Renal cortex interstitium (tissue), 11 donors: ENCODE results near the gene CLSTN3. TPM values are rescaled to one million over a fixed set of nuclear protein-coding genes. Genes with fewer than 3 reads are reported as not detected.
A peak's percentile ranks its signal among the peaks of the same experiment; 100 is the strongest.
"Not testable (repeated sequence)": the region's sequence is repeated elsewhere in the genome, so short reads cannot be mapped to it uniquely, and the experiment has no call there.

Source experiments
- DNase-seq, 11 donors: peaks; one replicate each; pipeline ENCODE4 v3.0.0-alpha.2; 2013; ENCODE audit warnings: low read depth in 9 of 11, low spot score in 4 of 11; ENCODE audit errors: extremely low read depth in 1 of 11
- polyA plus RNA-seq, 3 donors: library from polyadenylated mRNA; unstranded; fragments of 120-200 nt; gene quantifications; one replicate each; pipeline ENCODE4 v1.2.1, GENCODE V29; 2013; ENCODE audit not compliant: insufficient read length in 3 of 3

Gene CLSTN3
- polyA plus RNA-seq, 3 donors = 93.0 to 112 (median 106) TPM

DNA sequence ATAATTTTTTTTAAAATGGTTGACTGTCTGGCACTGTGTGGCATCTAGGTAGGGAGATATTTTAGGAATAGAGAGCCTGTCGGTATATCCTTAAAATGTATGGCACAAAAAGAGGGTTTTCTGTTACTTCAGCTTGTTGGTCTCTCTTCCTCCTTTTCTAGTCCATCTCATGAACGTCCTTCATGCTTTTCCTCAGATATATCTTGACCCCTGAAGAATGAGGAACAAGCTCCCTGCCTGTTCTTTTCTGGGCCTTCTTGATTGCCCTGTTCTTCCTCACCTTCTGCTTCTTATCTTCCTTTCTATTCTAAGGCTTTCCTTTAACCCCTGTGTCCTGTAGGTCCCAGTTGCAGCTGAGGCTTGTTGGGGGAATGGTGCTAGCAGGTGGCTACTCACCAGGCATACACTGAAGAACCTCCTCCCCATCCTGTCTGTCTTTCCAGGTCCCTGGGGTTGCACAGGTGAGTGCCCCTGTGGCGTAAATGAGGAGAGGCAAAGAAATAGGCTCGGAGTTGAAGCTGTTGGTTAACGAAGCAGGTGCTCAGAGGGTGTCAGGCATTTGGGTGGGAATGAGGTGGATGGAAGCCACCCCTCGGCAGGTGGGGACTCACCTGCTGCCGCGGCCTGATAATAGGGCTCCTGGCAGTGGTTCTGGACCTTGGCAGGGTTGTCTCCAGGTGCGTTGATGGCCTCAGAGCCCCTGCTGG lies 30.7 kb upstream of the CLSTN3 start:
- no peak for DNase-seq

DNA sequence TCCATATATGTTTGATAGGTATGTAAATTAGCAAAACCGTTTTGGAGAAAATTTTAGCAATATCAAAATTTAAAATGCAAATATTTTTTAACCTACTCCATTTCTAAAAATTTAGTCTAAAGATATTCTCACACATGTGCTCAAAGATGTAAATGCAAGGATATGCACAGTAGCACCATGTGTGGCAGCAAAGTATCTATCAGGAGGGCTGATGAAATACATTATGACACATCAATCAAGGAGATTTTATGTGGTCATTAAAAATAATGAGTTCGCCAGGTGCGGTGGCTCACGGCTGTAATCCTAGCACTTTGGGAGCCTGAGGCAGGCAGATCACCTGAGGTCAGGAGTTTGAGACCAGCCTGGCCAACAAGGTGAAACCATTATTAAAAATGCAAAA lies 29.9 kb upstream of the CLSTN3 start:
- no peak for DNase-seq

DNA sequence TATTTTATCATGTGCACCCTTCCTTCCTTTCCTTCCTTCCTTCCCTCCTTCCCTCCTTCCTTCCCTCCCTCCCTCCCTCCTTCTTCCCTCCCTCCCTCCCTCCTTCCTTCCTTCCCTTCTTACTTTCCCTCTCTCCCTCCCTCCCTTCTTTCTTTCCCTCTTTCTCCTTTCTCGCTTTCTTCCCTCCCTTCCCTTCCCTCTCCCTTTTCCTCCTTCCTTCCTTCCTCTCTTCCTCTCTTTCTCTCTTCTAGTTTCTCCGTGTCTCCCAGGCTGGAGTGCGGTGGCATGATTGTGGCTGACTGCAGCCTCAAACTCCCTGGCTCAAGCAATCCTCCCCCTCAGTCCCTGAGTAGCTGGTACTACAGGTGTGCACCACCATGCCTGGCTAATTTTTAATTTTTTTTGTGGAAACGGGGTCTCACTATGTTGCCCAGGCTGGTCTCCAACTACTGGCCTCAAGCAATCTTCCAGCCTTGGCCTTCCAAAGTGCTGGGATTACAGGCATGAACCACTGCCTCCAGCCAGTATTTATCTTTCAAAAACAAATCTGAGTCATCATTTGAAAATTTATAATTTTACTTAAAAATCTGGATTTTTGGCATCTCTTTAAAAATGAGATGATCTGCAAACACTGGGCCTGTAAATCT lies 29.0 kb upstream of the CLSTN3 start:
- no peak for DNase-seq

DNA sequence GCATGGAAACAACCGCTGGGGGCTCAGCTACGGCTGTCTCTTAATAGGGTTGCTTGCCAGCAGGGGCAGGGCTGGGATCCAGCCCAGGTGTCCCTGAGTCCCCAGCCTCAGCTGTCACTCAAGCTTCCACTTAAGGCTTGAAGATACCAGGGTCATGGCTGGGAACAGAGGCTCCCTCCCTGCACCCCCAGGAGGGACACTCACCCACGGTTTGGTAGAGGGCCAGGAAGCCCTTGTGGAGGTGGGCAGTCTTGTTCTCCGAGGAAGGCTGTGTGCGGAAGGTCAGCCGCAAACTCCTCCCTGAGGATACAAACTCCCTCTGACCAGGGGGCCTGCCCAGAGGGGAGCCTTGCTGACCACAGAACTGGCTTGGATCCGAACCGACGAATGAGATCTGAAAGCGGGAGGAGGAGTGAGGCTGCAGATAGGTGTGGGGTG lies 28.5 kb upstream of the CLSTN3 start:
- DNase-seq = no peak

DNA sequence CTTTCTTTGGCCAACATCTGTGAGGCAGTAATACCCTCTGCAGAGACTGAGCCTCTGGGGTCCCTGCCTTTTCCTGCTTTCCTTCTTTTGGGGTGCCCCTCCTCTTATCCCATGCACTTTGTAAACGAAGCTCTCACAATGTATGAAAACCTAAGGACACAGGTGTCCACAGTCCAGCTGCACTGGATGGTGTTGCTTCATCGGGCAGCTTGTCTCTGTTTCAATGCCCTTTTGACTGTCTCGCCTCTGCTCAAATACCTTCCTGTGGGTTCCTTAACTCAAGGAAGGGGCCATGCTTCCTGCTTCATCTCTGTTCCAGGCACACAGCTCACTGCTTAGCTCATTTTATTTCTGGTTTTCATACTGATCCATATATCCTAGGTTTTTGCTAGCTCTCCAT lies 27.6 kb upstream of the CLSTN3 start:
- no peak for DNase-seq

DNA sequence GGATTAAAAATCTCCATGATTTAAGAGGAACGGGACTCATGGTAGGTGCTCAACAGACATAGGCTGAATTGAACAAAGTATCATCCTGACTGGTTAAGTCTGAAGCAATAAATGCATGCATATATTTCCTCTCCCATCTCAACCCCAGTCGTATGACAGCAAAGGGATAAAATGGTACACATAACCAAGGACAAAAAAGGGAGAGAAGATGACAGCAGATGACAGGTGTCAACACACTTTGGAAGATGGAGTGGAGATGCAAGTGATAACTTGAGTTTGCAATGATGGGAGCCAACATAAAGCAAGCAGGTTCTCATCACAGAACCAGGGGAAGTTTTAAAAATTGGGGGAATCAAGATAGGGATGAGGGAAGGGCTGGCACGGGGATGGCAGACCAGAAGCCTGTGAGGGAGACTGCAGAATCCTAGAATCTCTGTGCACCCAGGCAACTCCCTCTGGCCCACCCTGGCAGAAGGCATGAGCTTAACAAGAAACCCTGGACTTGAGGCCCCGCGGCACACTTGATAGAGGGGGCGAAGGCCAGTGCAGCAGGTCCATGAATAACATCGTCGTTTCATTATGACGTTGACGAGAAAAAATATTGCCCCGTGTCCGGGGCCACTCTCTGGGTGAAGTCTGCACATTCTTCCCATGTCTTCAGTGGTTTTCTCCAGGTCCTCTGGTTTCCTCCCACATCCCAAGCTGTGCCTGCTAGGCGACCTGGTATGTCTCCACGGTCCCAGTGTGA lies 26.2 kb upstream of the CLSTN3 start:
- DNase-seq = no peak

DNA sequence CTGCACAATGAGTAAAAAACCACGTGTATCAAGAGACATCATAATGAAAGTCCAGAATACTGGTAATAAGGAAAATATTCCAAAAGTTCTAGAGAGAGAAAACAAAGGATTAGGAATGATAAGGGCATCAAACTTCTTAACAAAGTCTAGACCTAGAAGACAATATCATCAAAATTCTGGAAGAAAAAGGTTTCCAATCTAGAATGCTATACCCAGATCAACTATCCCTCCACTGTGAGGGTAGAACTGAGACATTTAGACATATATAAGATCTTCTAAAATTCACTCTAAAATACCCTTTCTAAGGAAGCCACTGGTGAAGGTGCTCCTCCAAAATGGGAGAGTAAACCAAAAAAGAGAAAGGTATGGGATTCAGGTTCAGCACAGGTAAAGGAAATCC lies 24.1 kb upstream of the CLSTN3 start:
- DNase-seq = no peak

DNA sequence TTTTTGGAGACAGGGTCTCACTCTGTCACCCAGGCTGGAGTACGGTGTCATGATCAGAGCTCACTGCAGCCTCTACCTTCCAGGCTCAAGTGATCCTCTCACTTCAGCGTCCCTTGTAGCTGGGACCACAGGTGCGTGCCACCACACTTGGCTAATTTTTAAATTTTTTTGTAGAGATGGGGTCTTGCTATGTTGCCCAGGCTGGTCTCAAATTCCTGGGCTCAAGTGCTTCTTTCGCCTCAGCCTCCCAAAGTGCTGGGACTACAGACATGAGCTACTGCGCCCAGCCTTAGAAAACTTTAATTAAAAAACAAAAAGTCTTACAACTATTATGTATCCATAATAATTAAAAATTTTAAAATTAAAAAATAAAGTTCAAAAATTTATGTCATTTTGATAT lies 23.0 kb upstream of the CLSTN3 start:
- not testable (repeated sequence) for DNase-seq

DNA sequence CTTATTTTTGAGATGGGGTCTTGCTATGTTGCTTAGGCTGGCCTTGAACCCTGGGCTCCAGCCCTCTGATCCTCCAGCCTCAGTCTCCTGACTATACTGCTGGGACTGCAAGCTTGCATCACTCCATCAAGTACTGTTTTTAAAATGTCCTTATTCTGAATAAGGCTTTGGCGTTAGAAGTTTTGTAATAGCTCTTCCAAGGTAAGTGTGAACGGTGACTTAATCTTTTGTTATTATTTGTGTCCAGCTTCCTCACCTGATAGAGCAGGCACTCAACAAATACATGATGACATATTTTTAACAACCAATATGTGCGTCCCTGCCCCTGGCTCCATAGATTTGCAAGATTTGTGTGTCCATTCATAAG lies 22.6 kb upstream of the CLSTN3 start:
- DNase-seq = no peak

DNA sequence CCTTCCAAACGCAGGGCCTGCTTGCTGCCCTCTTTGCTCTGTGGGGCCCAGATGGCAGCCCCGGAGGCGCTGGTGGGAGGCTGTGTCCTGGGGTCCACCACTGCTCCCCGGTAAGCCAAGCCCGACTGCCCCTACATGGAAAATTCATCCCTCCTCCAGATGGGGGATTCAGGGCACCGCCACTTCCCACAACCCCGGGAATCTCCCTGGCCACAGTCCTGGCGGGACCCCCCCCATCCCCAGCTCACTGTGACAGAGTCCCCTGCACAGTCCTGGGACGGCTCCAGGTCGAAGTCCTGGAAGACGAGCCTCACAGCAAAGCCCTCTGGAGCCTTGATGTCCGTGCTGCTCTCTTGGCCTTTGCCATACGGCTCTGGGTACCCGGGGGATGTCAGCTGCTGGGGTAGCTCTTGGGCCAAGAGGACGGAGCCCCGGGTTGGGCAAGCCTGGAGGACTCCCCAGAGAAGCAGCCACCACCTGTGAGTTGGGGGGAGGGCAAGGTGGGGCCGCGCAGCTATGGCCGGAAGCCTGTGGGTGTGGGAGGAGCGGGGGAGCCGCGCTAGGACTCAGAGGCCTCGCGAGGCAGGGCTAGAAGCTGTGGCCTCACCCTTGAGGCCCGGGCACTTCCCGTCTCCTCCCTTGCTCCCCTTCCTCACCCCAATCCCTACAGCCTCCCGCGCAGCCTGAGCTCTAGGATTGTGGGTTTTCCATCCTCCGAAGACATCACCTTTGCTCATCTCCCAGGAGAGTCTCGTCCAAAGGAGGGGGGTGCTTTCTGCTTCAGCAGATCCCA lies 22.0 kb upstream of the CLSTN3 start:
- no peak for DNase-seq

DNA sequence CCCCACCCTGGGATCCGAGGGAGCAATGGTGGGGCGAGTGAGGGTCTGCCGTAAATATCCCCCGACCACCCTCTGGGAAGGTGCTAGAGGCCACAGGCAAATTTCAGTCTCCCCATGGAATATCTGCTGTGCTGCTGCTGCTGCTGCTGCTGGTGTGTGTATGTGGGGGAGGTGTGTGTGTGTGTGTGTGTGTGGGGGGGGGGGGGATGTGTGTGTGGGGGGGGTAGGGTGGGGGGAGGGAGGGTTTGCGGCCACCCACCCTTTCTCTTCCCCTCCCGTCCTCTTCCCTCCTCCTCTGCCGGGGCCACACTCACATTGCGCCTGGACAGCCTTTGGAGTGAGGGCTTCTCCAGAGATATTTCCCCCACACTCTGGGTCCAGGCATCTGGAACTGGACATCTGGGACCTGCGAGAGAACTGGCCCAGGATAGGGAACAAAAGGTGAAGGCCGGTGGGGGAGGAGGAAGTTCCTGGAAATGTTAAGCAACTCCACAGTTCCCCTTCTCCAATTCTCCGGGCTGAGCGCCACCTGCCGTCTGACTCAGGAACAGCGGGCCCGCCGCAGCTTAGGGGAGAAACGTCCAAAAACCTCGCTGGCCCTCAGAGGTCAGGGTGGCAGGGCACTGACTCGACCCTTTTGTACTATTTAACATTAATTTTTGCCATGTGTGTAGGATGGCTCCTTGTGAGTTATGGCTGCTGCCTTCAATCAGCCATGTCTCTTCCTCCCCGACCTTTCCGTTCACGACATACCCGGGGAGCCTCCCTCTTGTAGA lies 21.2 kb upstream of the CLSTN3 start, which contains the start of gene C1RL:
C1RL (minus strand) TSS at position 419 of the 776 bp plus-strand sequence; CDS start at position 385, 34 bp downstream.
- peak in 7 of 11 donors; percentile 77 to 89 (median 81) for DNase-seq

DNA sequence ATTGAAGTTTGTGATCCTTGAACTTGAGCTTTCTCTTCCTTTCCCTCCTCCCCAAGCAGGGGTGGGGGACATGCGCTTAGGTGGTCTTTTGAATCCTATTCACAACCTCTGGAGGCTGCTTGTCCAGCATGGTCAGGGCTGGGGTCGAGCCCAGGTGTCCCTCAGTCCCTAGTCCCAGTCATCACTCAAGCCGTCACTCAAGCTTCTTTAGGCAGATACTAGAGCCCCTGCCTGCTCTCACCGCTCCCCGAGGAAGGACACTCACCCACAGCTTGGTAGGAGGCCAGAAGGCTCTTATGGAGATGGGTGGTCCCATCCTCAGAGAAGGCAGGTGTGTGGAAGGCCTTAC lies 20.6 kb upstream of the CLSTN3 start:
- DNase-seq = no peak

DNA sequence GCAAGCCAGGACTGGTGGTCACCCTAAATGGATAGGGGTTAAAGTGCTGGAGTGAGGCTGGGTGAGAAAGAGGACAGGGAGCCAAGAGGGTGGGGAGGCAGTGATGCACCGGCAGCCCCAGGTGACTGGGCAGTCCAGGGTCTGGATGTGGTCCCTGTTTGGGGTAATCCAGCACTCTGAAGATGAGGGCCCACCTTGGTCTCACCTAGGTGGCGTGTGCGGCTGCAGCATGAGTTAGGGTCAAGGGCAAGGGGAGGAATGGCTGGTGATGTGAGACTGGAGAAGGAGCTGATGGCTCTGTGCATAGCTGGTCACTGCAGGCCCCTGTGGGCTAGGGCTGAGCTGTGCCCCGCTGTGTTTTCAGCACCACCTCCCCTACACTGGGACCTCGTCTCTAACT lies 19.5 kb upstream of the CLSTN3 start:
- no peak for DNase-seq

DNA sequence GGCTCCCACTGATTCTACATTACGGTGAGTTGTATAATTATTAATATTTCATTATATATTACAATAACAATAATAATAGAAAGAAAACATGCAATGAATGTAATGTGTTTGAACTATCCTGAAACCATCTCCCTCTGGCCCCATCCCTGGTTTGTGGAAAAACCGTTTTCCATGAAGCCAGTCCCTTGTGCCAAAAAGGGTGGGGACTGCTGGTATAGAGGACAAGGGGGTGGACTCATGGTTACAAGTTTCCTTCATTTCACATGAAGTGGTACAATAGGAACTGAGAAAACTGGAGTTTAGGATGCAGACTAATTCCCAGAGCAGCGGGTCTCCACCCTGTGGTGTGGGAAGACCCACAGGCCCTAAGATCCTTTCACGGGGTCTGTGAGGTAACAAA lies 18.1 kb upstream of the CLSTN3 start:
- no peak for DNase-seq

DNA sequence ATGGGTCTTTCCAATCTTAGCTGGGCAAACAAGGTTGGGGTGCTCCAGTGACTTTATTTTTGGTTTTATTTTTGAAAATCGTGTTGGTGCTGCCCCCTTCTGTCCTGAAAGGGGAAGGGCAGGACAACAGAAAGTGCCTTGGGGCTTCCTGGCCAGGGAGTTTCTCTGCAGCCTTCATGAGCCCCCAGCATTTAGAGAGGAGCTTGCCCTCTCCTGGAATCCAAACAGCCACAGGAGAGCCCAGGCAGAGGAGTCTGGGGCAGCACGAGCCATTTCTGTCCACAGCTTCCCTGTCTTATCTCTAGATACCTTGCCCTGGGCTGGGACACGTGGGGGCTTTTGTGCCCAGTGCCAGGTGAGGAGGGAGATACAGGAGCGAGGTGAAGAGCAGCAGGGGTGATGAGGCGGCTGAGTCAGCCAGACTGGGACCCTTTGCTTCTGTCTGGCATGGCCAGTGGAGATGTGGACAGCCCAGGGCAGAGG lies 16.7 kb upstream of the CLSTN3 start:
- DNase-seq = no peak

DNA sequence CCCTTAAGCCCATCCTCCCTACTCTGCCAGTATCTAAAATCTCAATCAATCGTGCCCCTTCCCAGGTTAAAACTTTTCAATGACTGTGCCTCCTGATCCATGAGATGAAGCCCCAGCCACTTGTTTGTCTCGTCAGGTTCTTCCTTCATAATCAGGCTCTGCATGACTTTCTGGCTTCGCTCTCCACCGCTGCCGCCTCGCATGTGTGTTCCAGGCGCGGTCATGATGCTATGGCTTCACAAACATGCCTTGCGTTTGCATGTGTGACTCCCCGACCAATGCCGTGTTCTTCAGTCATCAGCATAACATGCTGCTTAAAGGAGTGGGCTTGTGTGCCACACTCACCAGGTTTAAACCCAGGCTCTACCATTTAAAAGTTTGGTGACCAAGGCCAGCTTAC lies 16.2 kb upstream of the CLSTN3 start:
- no peak for DNase-seq

DNA sequence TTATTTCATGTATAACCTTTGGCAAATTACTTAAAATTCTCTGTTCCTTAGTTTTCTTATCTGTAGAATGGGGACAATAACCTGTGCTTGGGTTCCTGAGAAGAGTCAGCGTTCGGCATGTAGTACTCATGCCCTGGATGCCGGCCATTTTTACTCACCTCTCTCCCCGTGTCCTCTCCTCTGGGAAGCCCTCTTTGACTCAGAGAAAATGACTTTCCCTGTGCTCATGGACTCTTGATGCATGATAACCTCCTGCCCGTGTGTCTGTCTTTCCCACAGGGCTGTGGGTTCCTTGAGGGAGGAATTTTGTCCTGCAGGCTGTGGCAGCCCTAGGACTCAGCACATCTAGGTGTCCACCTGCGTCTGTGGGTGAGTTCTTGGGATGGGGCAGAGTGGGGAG lies 15.3 kb upstream of the CLSTN3 start:
- no peak for DNase-seq

DNA sequence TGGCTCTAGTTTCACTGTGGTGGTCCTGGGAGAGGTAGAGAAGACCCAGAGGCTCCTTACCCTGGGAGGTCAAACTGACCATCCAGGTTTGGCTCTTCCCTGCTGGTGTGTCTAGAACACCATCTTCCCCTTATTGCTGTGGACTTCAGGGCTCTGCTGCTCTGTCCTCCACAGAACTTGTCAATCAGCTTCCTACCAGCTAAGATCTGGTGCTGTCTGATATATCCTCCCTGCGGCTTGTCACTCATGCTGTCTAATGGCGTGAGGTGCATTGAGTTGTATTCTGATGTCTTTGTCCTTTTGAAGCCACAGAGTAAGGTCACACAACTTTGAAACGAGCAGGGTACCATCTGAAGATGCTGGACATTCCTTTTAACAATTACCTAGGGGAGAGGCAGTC lies 14.0 kb upstream of the CLSTN3 start:
- DNase-seq = no peak

DNA sequence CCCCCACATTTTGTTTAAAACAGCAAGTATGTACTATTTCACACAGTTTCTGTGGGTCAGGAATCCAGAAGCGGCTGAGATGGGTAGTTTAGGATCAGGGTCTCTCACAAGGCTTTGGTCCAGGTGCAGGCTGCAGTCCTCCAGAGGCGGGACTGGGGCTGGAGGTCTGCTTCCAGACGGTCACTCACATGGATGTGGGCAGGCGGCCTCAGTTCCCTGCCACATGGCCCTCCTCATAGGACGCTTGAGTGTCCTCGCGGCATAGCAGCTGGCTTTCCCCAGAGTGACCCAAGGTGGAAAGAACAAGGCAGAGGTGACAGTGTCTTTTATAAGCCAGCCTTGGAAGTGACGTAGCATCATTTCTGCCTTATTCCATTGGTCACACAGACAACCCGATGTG lies 13.3 kb upstream of the CLSTN3 start:
- DNase-seq = no peak
